ENCODE measurements around the gene SLC38A4. TPM values are rescaled to one million over a fixed set of nuclear protein-coding genes. Genes with fewer than 3 reads are reported as not detected.

The SLC38A4 gene
- total and polyA plus RNA-seq, 5 donors from 2014 or later: not detected

GRCh38 chr12:46798056-46798455 is 27.7 kb downstream of the SLC38A4 start:
- Mint-ChIP-seq H3K36me3 (no peaks in the 10 kb centered on the region), H3K4me1 (no peaks in the 10 kb centered on the region), H3K27me3 (peaks cover 24% of the 10 kb centered on the region), H3K27ac (no peak overlapping the region), H3K4me3 (no peak overlapping the region), H3K9me3 (peaks cover 0 to 3% (median 1%) of the 10 kb centered on the region in 7 donors)
- DNase-seq: no peak
- H3K27me3 ChIP-seq (ENCODE audit: control insufficient read depth, insufficient read depth, low read length): peaks cover 3% of the 10 kb centered on the region
- no peak overlapping the region for H3K4me3 ChIP-seq (ENCODE audit: low read depth, low read length)
- no peaks in the 10 kb centered on the region for H3K9me3 ChIP-seq (ENCODE audit: control insufficient read depth in 2 of 2, low read length in 2 of 2)
- ATAC-seq (ENCODE audit: low read depth in 2 of 2): no peak
- H3K27ac ChIP-seq (ENCODE audit: insufficient read depth, low read length, poor library complexity, severe bottlenecking): no peak overlapping the region
- H3K4me1 ChIP-seq (ENCODE audit: control insufficient read depth, insufficient read depth, low read length, poor library complexity, severe bottlenecking): no peaks in the 10 kb centered on the region
- H3K36me3 ChIP-seq (ENCODE audit: control insufficient read depth, insufficient read depth, low read length): no peaks in the 10 kb centered on the region

- no peaks in the 10 kb centered on the region for H3K36me3 Mint-ChIP-seq
- Histone ChIP-seq H3K27me3 (ENCODE audit: control insufficient read depth, insufficient read depth, low read length) (peaks cover 3% of the 10 kb centered on the region), H3K4me1 (ENCODE audit: control insufficient read depth, insufficient read depth, low read length, poor library complexity, severe bottlenecking) (no peaks in the 10 kb centered on the region), H3K4me3 (ENCODE audit: low read depth, low read length) (no peak overlapping the region), H3K9me3 (ENCODE audit: control insufficient read depth in 2 of 2, low read length in 2 of 2) (no peaks in the 10 kb centered on the region), H3K27ac (ENCODE audit: insufficient read depth, low read length, poor library complexity, severe bottlenecking) (no peak overlapping the region), H3K36me3 (ENCODE audit: control insufficient read depth, insufficient read depth, low read length) (no peaks in the 10 kb centered on the region)
- H3K27ac Mint-ChIP-seq: no peak overlapping the region
- peaks cover 0 to 5% (median 2%) of the 10 kb centered on the region in 7 donors for H3K9me3 Mint-ChIP-seq
- DNase-seq (no peak), ATAC-seq (ENCODE audit: low read depth in 2 of 2) (no peak)
- H3K4me3 Mint-ChIP-seq: no peak overlapping the region
- no peaks in the 10 kb centered on the region for H3K4me1 Mint-ChIP-seq
- H3K27me3 Mint-ChIP-seq: peaks cover 21% of the 10 kb centered on the region
These were observed 29.8 kb downstream of the SLC38A4 start for GRCh38 chr12:46795988-46796387.

GRCh38 chr12:46794593-46795190 is 31.1 kb downstream of the SLC38A4 start:
- no peaks in the 10 kb centered on the region for H3K4me1 Mint-ChIP-seq
- DNase-seq: peak in 1 of 3 donors; percentile 23
- no peaks in the 10 kb centered on the region for H3K36me3 ChIP-seq (ENCODE audit: control insufficient read depth, insufficient read depth, low read length)
- H3K36me3 Mint-ChIP-seq: no peaks in the 10 kb centered on the region
- H3K9me3 Mint-ChIP-seq: peaks cover 0 to 5% (median 2%) of the 10 kb centered on the region in 7 donors
- H3K4me3 Mint-ChIP-seq: no peak overlapping the region
- H3K27ac Mint-ChIP-seq: peak overlapping the region in 1 of 3 donors; percentile 61
- H3K27me3 ChIP-seq (ENCODE audit: control insufficient read depth, insufficient read depth, low read length): no peaks in the 10 kb centered on the region
- no peaks in the 10 kb centered on the region for H3K9me3 ChIP-seq (ENCODE audit: control insufficient read depth in 2 of 2, low read length in 2 of 2)
- H3K4me1 ChIP-seq (ENCODE audit: control insufficient read depth, insufficient read depth, low read length, poor library complexity, severe bottlenecking): no peaks in the 10 kb centered on the region
- H3K27me3 Mint-ChIP-seq: peaks cover 16% of the 10 kb centered on the region
- no peak overlapping the region for H3K4me3 ChIP-seq (ENCODE audit: low read depth, low read length)
- H3K27ac ChIP-seq (ENCODE audit: insufficient read depth, low read length, poor library complexity, severe bottlenecking): no peak overlapping the region
- ATAC-seq (ENCODE audit: low read depth in 2 of 2): no peak

- no peak overlapping the region for H3K4me3 ChIP-seq (ENCODE audit: low read depth, low read length)
- peaks cover 11% of the 10 kb centered on the region for H3K27me3 Mint-ChIP-seq
- ATAC-seq (ENCODE audit: low read depth in 2 of 2): no peak
These were observed 32.9 kb downstream of the SLC38A4 start for GRCh38 chr12:46792925-46793324.

GRCh38 chr12:46790066-46790465 is 35.7 kb downstream of the SLC38A4 start:
- Mint-ChIP-seq H3K9me3 (peaks cover 0 to 5% (median 2%) of the 10 kb centered on the region in 7 donors), H3K4me3 (no peak overlapping the region), H3K4me1 (no peaks in the 10 kb centered on the region), H3K27me3 (peaks cover 15% of the 10 kb centered on the region), H3K27ac (no peak overlapping the region), H3K36me3 (no peaks in the 10 kb centered on the region)
- H3K36me3 ChIP-seq (ENCODE audit: control insufficient read depth, insufficient read depth, low read length): no peaks in the 10 kb centered on the region
- no peaks in the 10 kb centered on the region for H3K9me3 ChIP-seq (ENCODE audit: control insufficient read depth in 2 of 2, low read length in 2 of 2)
- ATAC-seq (ENCODE audit: low read depth in 2 of 2) (no peak), DNase-seq (no peak)
- H3K4me1 ChIP-seq (ENCODE audit: control insufficient read depth, insufficient read depth, low read length, poor library complexity, severe bottlenecking): no peaks in the 10 kb centered on the region
- H3K4me3 ChIP-seq (ENCODE audit: low read depth, low read length): no peak overlapping the region
- no peak overlapping the region for H3K27ac ChIP-seq (ENCODE audit: insufficient read depth, low read length, poor library complexity, severe bottlenecking)
- H3K27me3 ChIP-seq (ENCODE audit: control insufficient read depth, insufficient read depth, low read length): no peaks in the 10 kb centered on the region

More at GRCh38 chr12:46792925-46793324, 32.9 kb downstream of the SLC38A4 start:
- H3K27ac Mint-ChIP-seq: no peak overlapping the region
- no peaks in the 10 kb centered on the region for H3K36me3 Mint-ChIP-seq
- H3K4me1 Mint-ChIP-seq: no peaks in the 10 kb centered on the region
- no peak for DNase-seq
- H3K4me3 Mint-ChIP-seq: no peak overlapping the region
- Histone ChIP-seq H3K36me3 (ENCODE audit: control insufficient read depth, insufficient read depth, low read length) (no peaks in the 10 kb centered on the region), H3K27ac (ENCODE audit: insufficient read depth, low read length, poor library complexity, severe bottlenecking) (no peak overlapping the region), H3K4me1 (ENCODE audit: control insufficient read depth, insufficient read depth, low read length, poor library complexity, severe bottlenecking) (no peaks in the 10 kb centered on the region), H3K9me3 (ENCODE audit: control insufficient read depth in 2 of 2, low read length in 2 of 2) (no peaks in the 10 kb centered on the region), H3K27me3 (ENCODE audit: control insufficient read depth, insufficient read depth, low read length) (no peaks in the 10 kb centered on the region)
- H3K9me3 Mint-ChIP-seq: peaks cover 0 to 5% (median 2%) of the 10 kb centered on the region in 7 donors

GRCh38 chr12:46788072-46788887 is 37.5 kb downstream of the SLC38A4 start:
- Mint-ChIP-seq H3K4me3 (no peak overlapping the region), H3K36me3 (no peaks in the 10 kb centered on the region), H3K27ac (no peak overlapping the region), H3K27me3 (peaks cover 22% of the 10 kb centered on the region), H3K9me3 (peaks cover 0 to 4% (median 0%) of the 10 kb centered on the region in 7 donors), H3K4me1 (no peaks in the 10 kb centered on the region)
- ATAC-seq (ENCODE audit: low read depth in 2 of 2) (no peak), DNase-seq (no peak)
- no peaks in the 10 kb centered on the region for H3K9me3 ChIP-seq (ENCODE audit: control insufficient read depth in 2 of 2, low read length in 2 of 2)
- peaks cover 4% of the 10 kb centered on the region for H3K27me3 ChIP-seq (ENCODE audit: control insufficient read depth, insufficient read depth, low read length)
- no peak overlapping the region for H3K4me3 ChIP-seq (ENCODE audit: low read depth, low read length)
- H3K4me1 ChIP-seq (ENCODE audit: control insufficient read depth, insufficient read depth, low read length, poor library complexity, severe bottlenecking): no peaks in the 10 kb centered on the region
- no peak overlapping the region for H3K27ac ChIP-seq (ENCODE audit: insufficient read depth, low read length, poor library complexity, severe bottlenecking)
- H3K36me3 ChIP-seq (ENCODE audit: control insufficient read depth, insufficient read depth, low read length): no peaks in the 10 kb centered on the region

- no peaks in the 10 kb centered on the region for H3K36me3 Mint-ChIP-seq
- H3K4me1 ChIP-seq (ENCODE audit: control insufficient read depth, insufficient read depth, low read length, poor library complexity, severe bottlenecking): no peaks in the 10 kb centered on the region
- peaks cover 5% of the 10 kb centered on the region for H3K27me3 ChIP-seq (ENCODE audit: control insufficient read depth, insufficient read depth, low read length)
- H3K4me3 Mint-ChIP-seq: no peak overlapping the region
- H3K27ac Mint-ChIP-seq: no peak overlapping the region
- no peaks in the 10 kb centered on the region for H3K36me3 ChIP-seq (ENCODE audit: control insufficient read depth, insufficient read depth, low read length)
- no peaks in the 10 kb centered on the region for H3K9me3 ChIP-seq (ENCODE audit: control insufficient read depth in 2 of 2, low read length in 2 of 2)
- peaks cover 28% of the 10 kb centered on the region for H3K27me3 Mint-ChIP-seq
- no peak overlapping the region for H3K27ac ChIP-seq (ENCODE audit: insufficient read depth, low read length, poor library complexity, severe bottlenecking)
- ATAC-seq (ENCODE audit: low read depth in 2 of 2) (no peak), DNase-seq (no peak)
- H3K4me1 Mint-ChIP-seq: no peaks in the 10 kb centered on the region
- H3K4me3 ChIP-seq (ENCODE audit: low read depth, low read length): no peak overlapping the region
- peaks cover 0 to 4% (median 0%) of the 10 kb centered on the region in 7 donors for H3K9me3 Mint-ChIP-seq
These were observed 38.2 kb downstream of the SLC38A4 start for GRCh38 chr12:46787496-46788055.

Data from CD4-positive, CD25-positive, alpha-beta regulatory T cell (primary cell).